Activated CD4-positive, alpha-beta T cell treated with anti-CD3 and anti-CD28 coated beads, Interleukin-10, Interleukin-2, amounts not matched to agents 100 ng/mL and 50 ng/mL, durations not matched to agents 16 hours and 8 hours (primary cell): ENCODE results near the gene TRPM7.

ENCODE experiments used
- DNase-seq: peaks from one replicate; pipeline ENCODE4 v3.0.0-alpha.2; 2020

Gene TRPM7

GRCh38 chr15:50563756-50564155 lies 122.8 kb downstream of the TRPM7 start:
- DNase-seq = peak; percentile 37

- DNase-seq = peak; percentile 74
These were observed 123.6 kb downstream of the TRPM7 start for GRCh38 chr15:50562735-50563640.

- DNase-seq = peak; percentile 33
These were observed 128.6 kb downstream of the TRPM7 start for GRCh38 chr15:50558012-50558411.

- DNase-seq = peak; percentile 19
These were observed 129.8 kb downstream of the TRPM7 start for GRCh38 chr15:50556642-50557371.

GRCh38 chr15:50552238-50552637 lies 134.4 kb downstream of the TRPM7 start:
- no peak for DNase-seq

- no peak for DNase-seq
These were observed 137.3 kb downstream of the TRPM7 start for GRCh38 chr15:50549326-50549725.

- no peak for DNase-seq
These were observed 140.0 kb downstream of the TRPM7 start, which contains the start of gene USP50 for GRCh38 chr15:50546566-50546965. Gene USP50, minus strand, starts transcription at chr15:50546666. Its CDS starts 141 bp downstream, at chr15:50546525.

- no peak for DNase-seq
These were observed 142.2 kb downstream of the TRPM7 start for GRCh38 chr15:50544368-50544767.

GRCh38 chr15:50543556-50543955 lies 143.0 kb downstream of the TRPM7 start:
- DNase-seq = no peak

GRCh38 chr15:50542887-50543210 lies 143.7 kb downstream of the TRPM7 start:
- no peak for DNase-seq

GRCh38 chr15:50531766-50532165 lies 154.8 kb downstream of the TRPM7 start:
- peak; percentile 4 for DNase-seq

GRCh38 chr15:50531163-50531562 lies 155.4 kb downstream of the TRPM7 start:
- DNase-seq = no peak

- DNase-seq = no peak
These were observed 162.7 kb downstream of the TRPM7 start for GRCh38 chr15:50523851-50524251.

GRCh38 chr15:50519740-50520425 lies 166.7 kb downstream of the TRPM7 start:
- no peak for DNase-seq

GRCh38 chr15:50513001-50513400 lies 173.6 kb downstream of the TRPM7 start:
- DNase-seq = no peak
